ENCODE data around the gene GAD1. TPM values are rescaled to one million over a fixed set of nuclear protein-coding genes. Genes with fewer than 3 reads are reported as not detected.
A peak's percentile ranks its signal among the peaks of the same experiment; 100 is the strongest.

GAD1 gene
- total RNA-seq, 1 experiment from 2014 or later: 10.9 TPM

DNA sequence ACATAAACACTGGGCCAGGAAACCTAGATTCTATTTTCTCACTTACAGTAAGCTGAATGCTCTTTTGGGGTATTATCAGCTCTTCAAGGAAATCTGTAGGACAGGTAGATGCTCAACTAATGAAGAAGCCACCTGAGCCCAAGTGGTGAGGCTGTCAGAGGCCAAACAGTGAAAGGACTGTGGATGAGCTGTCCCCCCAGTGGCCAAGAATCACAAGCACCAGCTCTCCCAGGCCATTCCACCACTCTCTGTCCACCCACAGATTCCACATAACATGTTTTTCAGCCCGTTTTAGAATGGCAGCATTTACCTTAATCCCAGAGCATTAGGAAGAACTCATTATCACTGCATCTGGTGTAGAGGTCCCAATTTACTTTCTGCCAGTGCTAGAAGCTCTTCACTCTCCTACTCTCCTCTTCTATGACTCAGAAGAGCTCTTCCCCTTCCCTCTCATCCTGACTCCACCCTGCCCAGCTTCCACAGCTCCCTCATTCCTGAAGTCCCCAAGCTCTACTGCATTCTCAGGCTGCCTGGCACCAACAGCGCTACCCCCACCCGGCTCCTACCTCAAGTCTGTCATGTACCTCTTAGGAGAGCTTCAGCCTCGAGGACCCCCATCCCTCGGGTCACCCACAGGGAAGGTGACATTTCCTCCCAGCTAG, 68.6 kb downstream of the GAD1 start:
- H3K36me3 ChIP-seq: no peaks in the 10 kb centered on the region
- no peaks in the 10 kb centered on the region for H3K9me3 ChIP-seq (replicated peaks)
- DNase-seq: no peak
- H3K4me3 ChIP-seq: no peak overlapping the region
- H3K27me3 ChIP-seq: no peaks in the 10 kb centered on the region; the same call in 1 of the 2 replicates
- peaks cover 18% of the 10 kb centered on the region for H3K4me1 ChIP-seq
- no peak overlapping the region; the same call in 1 of the 2 replicates for H3K27ac ChIP-seq

GRCh38 chr2:170886386-170886785, 69.7 kb downstream of the GAD1 start:
- no peak overlapping the region for H3K4me3 ChIP-seq
- H3K36me3 ChIP-seq: no peaks in the 10 kb centered on the region
- peak; percentile 40 to 43 for DNase-seq
- peaks cover 18% of the 10 kb centered on the region for H3K4me1 ChIP-seq
- H3K27me3 ChIP-seq: no peaks in the 10 kb centered on the region
- H3K27ac ChIP-seq: peak overlapping the region; percentile 53
- H3K9me3 ChIP-seq (replicated peaks): no peaks in the 10 kb centered on the region

DNA sequence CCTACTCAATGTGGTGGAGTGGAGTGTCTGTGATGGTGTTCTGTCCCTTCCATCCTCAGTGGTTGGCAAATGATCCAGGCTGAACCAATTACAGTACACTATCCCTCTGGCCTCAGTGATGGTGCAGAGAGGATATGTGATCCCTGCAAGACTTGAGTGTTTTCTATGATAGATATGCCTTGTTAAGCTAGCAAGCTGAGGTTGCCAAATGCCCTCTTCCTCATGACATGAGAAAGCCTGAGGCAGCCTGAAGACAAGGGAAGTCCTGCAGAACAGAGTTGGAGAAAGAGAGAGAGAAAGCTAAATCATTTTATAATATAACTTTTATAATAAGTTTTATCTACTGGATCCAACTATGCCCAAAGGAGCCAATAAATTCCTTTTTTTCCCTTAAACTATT, 70.8 kb downstream of the GAD1 start:
- Histone ChIP-seq H3K4me3 (no peak overlapping the region), H3K36me3 (no peaks in the 10 kb centered on the region), H3K27ac (no peak overlapping the region), H3K27me3 (no peaks in the 10 kb centered on the region), H3K9me3 (replicated peaks) (no peaks in the 10 kb centered on the region), H3K4me1 (peaks cover 18% of the 10 kb centered on the region)
- DNase-seq: no peak

DNA sequence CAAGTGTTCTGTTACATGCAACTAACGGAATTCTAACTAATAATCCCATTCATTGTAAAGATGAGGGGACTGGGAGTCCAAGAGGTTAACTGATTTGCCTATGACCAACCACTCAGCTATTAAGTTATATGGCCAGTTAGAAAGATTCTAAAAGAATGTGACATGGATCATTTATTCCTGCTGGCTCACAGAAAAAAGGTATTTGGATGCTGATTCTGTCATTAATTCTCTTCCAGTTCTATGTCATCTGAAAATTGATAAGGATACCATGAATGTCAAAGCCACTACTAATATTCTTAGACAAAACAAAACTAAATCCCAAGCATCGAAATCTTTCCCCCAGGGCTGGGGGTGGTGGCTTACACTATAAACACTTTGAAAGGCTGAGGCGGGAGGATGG, 71.2 kb downstream of the GAD1 start:
- no peaks in the 10 kb centered on the region for H3K27me3 ChIP-seq
- no peak overlapping the region for H3K27ac ChIP-seq
- no peaks in the 10 kb centered on the region for H3K36me3 ChIP-seq
- peaks cover 18% of the 10 kb centered on the region for H3K4me1 ChIP-seq
- H3K9me3 ChIP-seq (replicated peaks): no peaks in the 10 kb centered on the region
- no peak for DNase-seq
- no peak overlapping the region for H3K4me3 ChIP-seq

GRCh38 chr2:170891893-170892292, 75.2 kb downstream of the GAD1 start:
- no peak overlapping the region for H3K27ac ChIP-seq
- no peaks in the 10 kb centered on the region for H3K36me3 ChIP-seq
- H3K4me1 ChIP-seq: peaks cover 17% of the 10 kb centered on the region
- H3K9me3 ChIP-seq (replicated peaks): no peaks in the 10 kb centered on the region
- DNase-seq: no peak
- no peaks in the 10 kb centered on the region for H3K27me3 ChIP-seq
- H3K4me3 ChIP-seq: no peak overlapping the region

DNA sequence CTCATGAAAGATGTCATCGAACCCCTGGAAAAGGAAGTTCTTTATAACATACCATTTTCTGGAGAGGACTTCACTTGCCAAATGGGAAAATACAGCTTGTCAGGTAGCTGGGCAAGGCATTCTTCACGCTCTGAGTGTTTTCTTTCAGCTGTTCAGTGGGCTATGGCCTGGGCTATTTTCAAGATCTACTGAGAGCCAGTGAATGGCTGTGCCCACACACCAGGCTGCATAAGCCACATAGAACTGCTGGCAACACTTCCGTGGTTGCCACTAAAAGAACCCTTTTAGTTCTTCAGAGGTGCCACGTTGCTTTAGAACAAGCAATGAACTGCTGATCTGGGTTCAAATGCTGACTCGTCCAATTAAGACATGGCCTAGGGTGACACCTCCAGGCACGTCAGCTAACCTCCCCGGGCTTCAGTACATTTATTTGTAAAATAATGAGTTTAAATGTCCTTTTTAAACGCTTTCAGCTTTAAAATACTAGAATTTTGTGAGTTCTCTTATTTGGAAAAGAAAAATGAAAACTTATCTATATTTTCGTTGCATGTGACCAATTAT, 75.8 kb downstream of the GAD1 start:
- no peak overlapping the region for H3K4me3 ChIP-seq
- no peaks in the 10 kb centered on the region for H3K9me3 ChIP-seq (replicated peaks)
- H3K36me3 ChIP-seq: no peaks in the 10 kb centered on the region
- DNase-seq: no peak
- peaks cover 17% of the 10 kb centered on the region for H3K4me1 ChIP-seq
- no peaks in the 10 kb centered on the region for H3K27me3 ChIP-seq
- no peak overlapping the region for H3K27ac ChIP-seq

GRCh38 chr2:170895023-170895757, 78.5 kb downstream of the GAD1 start:
- H3K4me3 ChIP-seq: no peak overlapping the region
- DNase-seq: no peak
- no peaks in the 10 kb centered on the region for H3K27me3 ChIP-seq
- H3K36me3 ChIP-seq: no peaks in the 10 kb centered on the region
- H3K27ac ChIP-seq: no peak overlapping the region
- peaks cover 13% of the 10 kb centered on the region for H3K4me1 ChIP-seq
- no peaks in the 10 kb centered on the region for H3K9me3 ChIP-seq (replicated peaks)

DNA sequence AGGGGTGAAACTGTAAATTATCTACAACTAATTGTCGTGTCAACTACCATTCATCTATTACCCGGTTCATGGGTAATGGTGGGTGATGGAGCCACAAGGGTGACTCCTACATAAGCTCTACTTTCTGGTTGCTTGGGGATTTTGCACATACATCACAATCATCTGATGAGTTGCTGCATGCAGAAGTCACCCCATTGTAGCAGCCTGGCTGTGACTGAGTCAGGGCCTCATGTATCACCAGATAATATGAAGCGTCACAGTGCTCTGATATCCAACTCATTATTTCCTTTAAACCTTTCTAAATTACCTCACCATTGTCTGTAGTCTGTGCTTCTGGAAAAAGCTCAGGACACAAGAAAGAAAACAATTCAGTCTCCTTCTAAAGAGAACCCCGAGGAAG, 79.9 kb downstream of the GAD1 start:
- Histone ChIP-seq H3K27ac (no peak overlapping the region), H3K36me3 (no peaks in the 10 kb centered on the region), H3K4me3 (no peak overlapping the region), H3K27me3 (no peaks in the 10 kb centered on the region), H3K9me3 (replicated peaks) (no peaks in the 10 kb centered on the region), H3K4me1 (peaks cover 13% of the 10 kb centered on the region)
- DNase-seq: no peak

DNA sequence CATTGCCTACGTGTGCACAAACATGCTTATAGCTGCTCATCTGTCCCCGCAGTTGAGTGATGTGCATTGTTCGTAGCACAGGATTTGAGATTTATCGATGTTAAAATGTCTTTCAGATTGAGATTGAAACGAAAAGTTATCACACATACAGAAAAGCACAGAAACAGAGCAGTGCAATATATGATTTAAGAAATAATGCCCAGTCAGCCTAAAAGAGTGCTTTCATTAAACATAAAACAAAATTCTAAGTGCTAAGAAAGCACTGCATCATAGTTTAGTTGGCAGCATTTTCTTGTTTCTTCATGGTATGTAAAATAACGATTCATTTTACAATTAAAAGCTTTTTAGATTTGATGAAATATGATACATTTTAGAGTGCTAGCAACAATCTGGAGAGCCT, 80.4 kb downstream of the GAD1 start:
- DNase-seq: no peak
- H3K4me3 ChIP-seq: no peak overlapping the region
- H3K36me3 ChIP-seq: no peaks in the 10 kb centered on the region
- H3K27me3 ChIP-seq: no peaks in the 10 kb centered on the region
- no peak overlapping the region for H3K27ac ChIP-seq
- H3K4me1 ChIP-seq: peaks cover 13% of the 10 kb centered on the region
- H3K9me3 ChIP-seq (replicated peaks): no peaks in the 10 kb centered on the region

DNA sequence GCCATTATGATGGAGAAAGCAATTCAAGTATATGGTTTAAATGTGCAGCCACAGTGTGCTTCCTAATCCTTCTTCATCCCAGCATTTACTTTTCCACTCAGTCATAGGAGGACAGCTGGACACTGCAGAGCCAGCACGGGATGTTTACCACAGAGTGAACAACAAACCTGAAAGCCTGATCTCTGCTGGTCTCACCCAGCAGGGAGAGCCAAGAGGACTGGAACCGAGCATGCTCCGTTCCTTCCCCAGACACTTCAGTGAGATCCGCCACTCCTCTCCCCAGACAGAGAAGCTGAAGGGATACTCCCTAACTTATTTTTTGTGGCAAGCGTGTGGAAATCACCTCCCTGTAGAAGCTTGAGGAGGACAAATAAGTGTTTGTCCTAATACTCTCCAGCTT, 89.2 kb downstream of the GAD1 start:
- no peaks in the 10 kb centered on the region for H3K9me3 ChIP-seq (replicated peaks)
- H3K36me3 ChIP-seq: no peaks in the 10 kb centered on the region
- H3K27ac ChIP-seq: no peak overlapping the region
- no peaks in the 10 kb centered on the region for H3K4me1 ChIP-seq
- H3K27me3 ChIP-seq: no peaks in the 10 kb centered on the region
- no peak overlapping the region for H3K4me3 ChIP-seq
- peak; percentile 51 to 72 for DNase-seq

Other genes with a start within 250 kb of the GAD1 start
- 0.10 TPM in 1 of 2 replicates, not detected in the other for gene SP5, start 101.5 kb upstream of the GAD1 start, total RNA-seq (2014; rRNA removed; shearing (Covaris generic))
- 0.68 and 2.1 TPM in 2 replicates for gene ERICH2, start 46.5 kb upstream of the GAD1 start, total RNA-seq (2014; rRNA removed; shearing (Covaris generic))
- gene GORASP2, start 112.4 kb downstream of the GAD1 start, total RNA-seq (2014; rRNA removed; shearing (Covaris generic)): 63.8 and 72.9 TPM in 2 replicates

All from SJCRH30 (cell line).